Urinary bladder (tissue), 4 donors: ENCODE measurements around the gene ZFYVE19. TPM values are rescaled to one million over a fixed set of nuclear protein-coding genes. Genes with fewer than 3 reads are reported as not detected.

ENCODE experiments used
- DNase-seq: peaks from one replicate; pipeline ENCODE4 v3.0.0-alpha.2; 2015; ENCODE audit errors: extremely low spot score
- H3K27ac ChIP-seq: one replicate; pipeline ENCODE4 v1.5.1; 2013; ENCODE audit warnings: low read depth, mild to moderate bottlenecking, moderate library complexity
- H3K36me3 ChIP-seq: one replicate; pipeline ENCODE4 v1.6.1; 2013; ENCODE audit warnings: mild to moderate bottlenecking, moderate library complexity; ENCODE audit not compliant: insufficient read depth
- H3K4me1 ChIP-seq: one replicate; pipeline ENCODE4 v1.6.1; 2013; ENCODE audit warnings: mild to moderate bottlenecking, moderate library complexity; ENCODE audit not compliant: insufficient read depth
- H3K4me3 ChIP-seq: one replicate; pipeline ENCODE4 v1.5.1; 2013; ENCODE audit warnings: low read depth, low read length
- WGBS: extraction: QIAGEN DNeasy Blood & Tissue Kit; methylation state at CpG from one replicate; pipeline ENCODE4 v1.1.7; 2013; 5-methylcytosine and 5-hydroxymethylcytosine counted together
- polyA plus RNA-seq: library from polyadenylated mRNA; stranded (reverse); fragments of 200-250 nt; gene quantifications from one replicate; pipeline ENCODE4 v1.2.3, GENCODE V29; 2013
- total RNA-seq: library from RNA; depleted of rRNA; stranded (reverse); fragments of >200 nt; gene quantifications from one replicate; pipeline ENCODE4 v1.2.3, GENCODE V29; 2014
- donor health status: healthy with polysubstance abuse.
- donor health status: healthy.

The ZFYVE19 gene
- total RNA-seq = 20.3 TPM
- 26.4 TPM for polyA plus RNA-seq

GRCh38 chr15:40807028-40807887 lies at the start of gene ZFYVE19, which contains the start of gene DNAJC17:
TSS of gene ZFYVE19 (plus strand) at chr15:40807089. CDS start at chr15:40807590, 501 bp downstream.
TSS of gene DNAJC17 (minus strand) at chr15:40807473. CDS start at chr15:40807446, 27 bp downstream.
- Histone ChIP-seq H3K4me3 (peak within 1 kb of the TSS; percentile 64), H3K4me1 (no peaks in the 10 kb centered on the region), H3K27ac (peak within 1 kb of the TSS; percentile 82), H3K36me3 (no peaks in the 10 kb centered on the region)
- peak; percentile 93 for DNase-seq
- under 1% methylated on average over 64 of the region's 64 CpGs for WGBS

GRCh38 chr15:40759961-40760360 lies 46.9 kb upstream of the ZFYVE19 start:
- Histone ChIP-seq H3K36me3 (no peaks in the 10 kb centered on the region), H3K27ac (no peak overlapping the region), H3K4me3 (no peak overlapping the region), H3K4me1 (no peaks in the 10 kb centered on the region)
- DNase-seq = no peak
- WGBS = 96% methylated on average over 5 of the region's 5 CpGs

GRCh38 chr15:40762919-40763800 lies 43.7 kb upstream of the ZFYVE19 start:
- 31% methylated on average over 55 of the region's 55 CpGs for WGBS
- H3K4me3 ChIP-seq = peak overlapping the region; percentile 47
- H3K4me1 ChIP-seq = no peaks in the 10 kb centered on the region
- H3K36me3 ChIP-seq = no peaks in the 10 kb centered on the region
- H3K27ac ChIP-seq = peak overlapping the region; percentile 79
- no peak for DNase-seq

GRCh38 chr15:40763801-40764628 lies 42.9 kb upstream of the ZFYVE19 start, which contains the start of gene GCHFR:
TSS of gene GCHFR (plus strand) at chr15:40764068. CDS start at chr15:40764181, 113 bp downstream.
- H3K27ac ChIP-seq = peak within 1 kb of the TSS; percentile 79
- peak within 1 kb of the TSS; percentile 47 for H3K4me3 ChIP-seq
- no peak for DNase-seq
- WGBS = under 1% methylated on average over 75 of the region's 75 CpGs
- no peaks in the 10 kb centered on the region for H3K4me1 ChIP-seq
- no peaks in the 10 kb centered on the region for H3K36me3 ChIP-seq

- Histone ChIP-seq H3K4me1 (no peaks in the 10 kb centered on the region), H3K36me3 (no peaks in the 10 kb centered on the region), H3K27ac (peak overlapping the region; percentile 79), H3K4me3 (peak overlapping the region; percentile 47)
- no peak for DNase-seq
- WGBS = 28% methylated on average over 8 of the region's 8 CpGs
Measured at GRCh38 chr15:40764629-40765103, 42.2 kb upstream of the ZFYVE19 start.

GRCh38 chr15:40766194-40766815 lies 40.6 kb upstream of the ZFYVE19 start:
- no peak for DNase-seq
- no peak overlapping the region for H3K4me3 ChIP-seq
- no peaks in the 10 kb centered on the region for H3K36me3 ChIP-seq
- no peaks in the 10 kb centered on the region for H3K4me1 ChIP-seq
- 67% methylated on average over 7 of the region's 7 CpGs for WGBS
- H3K27ac ChIP-seq = no peak overlapping the region

- Histone ChIP-seq H3K27ac (no peak overlapping the region), H3K36me3 (no peaks in the 10 kb centered on the region), H3K4me1 (no peaks in the 10 kb centered on the region), H3K4me3 (no peak overlapping the region)
- 88% methylated on average over 32 of the region's 32 CpGs for WGBS
- DNase-seq = no peak
Measured at GRCh38 chr15:40766906-40767837, 39.7 kb upstream of the ZFYVE19 start.

GRCh38 chr15:40767838-40768500 lies 38.9 kb upstream of the ZFYVE19 start:
- no peak for DNase-seq
- H3K4me1 ChIP-seq = no peaks in the 10 kb centered on the region
- 89% methylated on average over 29 of the region's 29 CpGs for WGBS
- H3K27ac ChIP-seq = no peak overlapping the region
- no peaks in the 10 kb centered on the region for H3K36me3 ChIP-seq
- H3K4me3 ChIP-seq = no peak overlapping the region

- 73% methylated on average over 21 of the region's 21 CpGs for WGBS
- DNase-seq = no peak
- Histone ChIP-seq H3K4me1 (no peaks in the 10 kb centered on the region), H3K4me3 (no peak overlapping the region), H3K27ac (peak overlapping the region; percentile 43), H3K36me3 (no peaks in the 10 kb centered on the region)
Measured at GRCh38 chr15:40768521-40769273, 38.2 kb upstream of the ZFYVE19 start.

- H3K36me3 ChIP-seq = peaks cover 3% of the 10 kb centered on the region
- H3K27ac ChIP-seq = peak within 1 kb of the TSS; percentile 43
- no peak for DNase-seq
- no peak within 1 kb of the TSS for H3K4me3 ChIP-seq
- H3K4me1 ChIP-seq = no peaks in the 10 kb centered on the region
- 58% methylated on average over 28 of the region's 28 CpGs for WGBS
Measured at GRCh38 chr15:40769274-40770146, 37.4 kb upstream of the ZFYVE19 start, which contains the start of gene C15orf62. TSS of gene C15orf62 (plus strand) at chr15:40769980. CDS start at chr15:40770496, 516 bp downstream.
